ENCODE results near the gene AATF. TPM values are rescaled to one million over a fixed set of nuclear protein-coding genes. Genes with fewer than 3 reads are reported as not detected.

The AATF gene
- total and polyA plus RNA-seq, 2 of the 8 experiments (the other 6 are each of a cell fraction or from before 2014, with no cell fraction given), result 20.1 to 62.8 TPM

DNA sequence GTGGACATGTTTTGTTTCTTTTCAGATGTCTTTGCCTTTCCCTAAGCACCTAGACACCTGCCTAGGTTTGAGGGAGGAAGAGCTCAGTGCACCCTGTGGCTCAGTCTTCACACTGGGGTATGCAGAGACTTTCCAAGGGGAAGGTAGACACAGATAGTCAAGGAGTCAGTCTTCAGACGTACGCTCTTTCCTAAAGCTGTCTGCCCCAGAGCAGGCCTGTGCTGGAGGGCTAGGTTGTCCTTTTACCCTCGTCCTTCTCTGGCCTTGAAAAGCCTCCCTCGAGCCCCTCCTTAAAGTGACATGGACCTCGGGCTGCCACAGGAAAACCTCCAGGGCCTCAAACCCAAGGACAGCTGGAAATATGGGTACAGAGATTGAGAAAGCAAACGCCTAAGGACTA, 103.7 kb downstream of the AATF start:
- Histone ChIP-seq H3K18ac (ENCODE audit: extremely low read depth, low read length) (no peak overlapping the region), H3K14ac (ENCODE audit: insufficient read length) (no peak overlapping the region), H3K9me3 (ENCODE audit: insufficient read depth in 2 of 2, low read depth in 1 of 2, low read length in 1 of 2) (no peaks in the 10 kb centered on the region), H3K9ac (replicated peaks in 1 of 4; ENCODE audit: extremely low read depth in 1 of 4, low read depth in 3 of 4, low read length in 3 of 4) (no peak overlapping the region), H3K27me3 (replicated peaks in 1 of 4; ENCODE audit: control insufficient read depth in 3 of 4, extremely low read depth in 1 of 4, insufficient read depth in 3 of 4, low read length in 3 of 4) (no peaks in the 10 kb centered on the region), H3K79me2 (ENCODE audit: control insufficient read depth in 1 of 2, insufficient read depth in 2 of 2, low read length in 2 of 2) (no peaks in the 10 kb centered on the region), H3K4ac (replicated peaks; ENCODE audit: insufficient read length, low read depth, low read length) (no peak overlapping the region), H4K8ac (ENCODE audit: extremely low read depth, insufficient read depth, low read length) (no peak overlapping the region), H3K23me2 (ENCODE audit: low read depth, low read length) (no peaks in the 10 kb centered on the region), H3K36me3 (ENCODE audit: control insufficient read depth in 2 of 4, insufficient read depth in 4 of 4, low read length in 3 of 4) (peaks cover 0 to 5% (median 0%) of the 10 kb centered on the region in 4 experiments; a peak in 3 of 8 replicates), H2BK5ac (ENCODE audit: low read depth, low read length) (peak overlapping the region; percentile 47; the same call in 1 of the 2 replicates), H3K4me3 (ENCODE audit: extremely low read depth in 1 of 4, insufficient read depth in 2 of 4, low read depth in 3 of 4, low read length in 4 of 4) (no peak overlapping the region), H2BK20ac (ENCODE audit: low read length) (no peak overlapping the region), H2AFZ (ENCODE audit: low read length) (no peak overlapping the region), H3K4me2 (ENCODE audit: insufficient read depth in 1 of 2, low read depth in 2 of 2, low read length in 2 of 2) (no peak overlapping the region), H4K5ac (ENCODE audit: insufficient read length, low read depth, low read length) (no peak overlapping the region), H3K79me1 (ENCODE audit: low read depth, low read length) (no peaks in the 10 kb centered on the region), H4K91ac (replicated peaks; ENCODE audit: insufficient read length, low read length) (no peak overlapping the region), H2AK5ac (ENCODE audit: low read depth, low read length) (no peak overlapping the region), H3K27ac (ENCODE audit: low read depth, low read length) (no peak overlapping the region), H2BK120ac (replicated peaks; ENCODE audit: low read depth, low read length) (no peak overlapping the region), H4K20me1 (replicated peaks in 1 of 2; ENCODE audit: control insufficient read depth in 1 of 2, insufficient read depth in 2 of 2, low read length in 2 of 2) (no peaks in the 10 kb centered on the region), H3K4me1 (replicated peaks in 1 of 4; ENCODE audit: control insufficient read depth in 3 of 4, insufficient read depth in 4 of 4, low read length in 3 of 4) (peaks cover 0 to 3% (median under 1%) of the 10 kb centered on the region in 4 experiments; a peak in 2 of 7 replicates), H2BK12ac (ENCODE audit: low read depth, low read length) (no peak overlapping the region), H2BK15ac (ENCODE audit: low read length) (peak overlapping the region; percentile 47; the same call in 1 of the 2 replicates), H3K56ac (replicated peaks; ENCODE audit: insufficient read length, low read depth, low read length) (no peak overlapping the region), H3K23ac (ENCODE audit: insufficient read length) (no peak overlapping the region)
- POLR2A ChIA-PET (ENCODE audit: partially characterized antibody), result interaction anchor here (0.6 kb wide), 1 partner anchor 356 kb away, joined by 4 read pairs; no protein-coding TSS in a partner anchor
- no peak for TF ChIP-seq SP2 (IDR thresholded peaks at IDR 0.05; ENCODE audit: low read length)
- no peak for TF ChIP-seq NANOG (IDR thresholded peaks at IDR 0.05; ENCODE audit: insufficient read depth, low read depth, low read length, poor library complexity, severe bottlenecking)
- no peak for TF ChIP-seq TAF7 (optimal IDR thresholded peaks at IDR 0.05; ENCODE audit: borderline replicate concordance, low read depth, low read length)
- no peak for TF ChIP-seq GABPA (IDR thresholded peaks at IDR 0.05; ENCODE audit: borderline replicate concordance, insufficient read depth, low read length)
- no peak for TF ChIP-seq HDAC6 (IDR thresholded peaks at IDR 0.05; ENCODE audit: low read depth, low read length)
- TF ChIP-seq CTBP2 (IDR thresholded peaks at IDR 0.05; ENCODE audit: borderline replicate concordance, insufficient read depth, insufficient read length, low read length), result no peak
- TF ChIP-seq, protein P1, sequence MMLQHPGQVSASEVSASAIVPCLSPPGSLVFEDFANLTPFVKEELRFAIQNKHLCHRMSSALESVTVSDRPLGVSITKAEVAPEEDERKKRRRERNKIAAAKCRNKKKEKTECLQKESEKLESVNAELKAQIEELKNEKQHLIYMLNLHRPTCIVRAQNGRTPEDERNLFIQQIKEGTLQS (IDR thresholded peaks at IDR 0.05; ENCODE audit: insufficient read depth, low read depth, low read length), result no peak
- TF ChIP-seq TEAD4 (IDR thresholded peaks at IDR 0.05; ENCODE audit: low read depth, low read length), result no peak
- no peak for FAIRE-seq
- CTCF ChIA-PET (ENCODE audit: partially characterized antibody), result interaction anchor here (1.1 to 1.3 kb wide), 2 partner anchors 29 to 122 kb away, joined by 3 read pairs; no protein-coding TSS in a partner anchor
- DNase-seq (ENCODE audit: low read depth in 1 of 2, low spot score in 2 of 2), result no peak
- 82% methylated on average over 6 of the region's 6 CpGs; no CpG with 5 or more reads in 1 of the 2 experiments for WGBS, 2 experiments (ENCODE audit: extremely low coverage in 1 of 2, insufficient coverage in 1 of 2, insufficient read length in 1 of 2, insufficient replicate concordance in 2 of 2, low coverage in 1 of 2, low lambda C conversion rate in 2 of 2, missing lambda C conversion rate in 1 of 2)

Measured in H1 (cell line).